SU-DHL-6 (cell line): Measurements from ENCODE around the gene PPIB.
"Not testable (repeated sequence)": the region's sequence is repeated elsewhere in the genome, so short reads cannot be mapped to it uniquely, and the experiment has no call there.

Experiments used
- H2AFZ ChIP-seq: fragments of 200-600 bp; sonication (generic); 2 replicates; pipeline ENCODE4 v1.6.1; 2014; ENCODE audit warnings: low read depth, mild to moderate bottlenecking, moderate library complexity, mixed read lengths, antibody characterized with exemption, low read length; ENCODE audit not compliant: severe bottlenecking
- H3F3A ChIP-seq: fragments of 200-600 bp; shearing (Covaris generic); 2 replicates; pipeline ENCODE4 v1.6.0; 2016; ENCODE audit warnings: antibody characterized with exemption, mild to moderate bottlenecking; ENCODE audit not compliant: insufficient read depth
- H3K27ac ChIP-seq: fragments of 200-600 bp; sonication (generic); 2 replicates; pipeline ENCODE4 v1.5.1; 2016; ENCODE audit warnings: low read depth, mild to moderate bottlenecking, low read length, moderate library complexity, mixed read lengths
- H3K27me3 ChIP-seq: fragments of 200-600 bp; sonication (generic), shearing (Covaris generic); 2 replicates; pipeline ENCODE4 v1.6.0; 2014; ENCODE audit warnings: mild to moderate bottlenecking, low read length
- H3K36me3 ChIP-seq: fragments of 200-600 bp; sonication (generic); 2 replicates; pipeline ENCODE4 v1.6.1; 2014; ENCODE audit warnings: mild to moderate bottlenecking, low read length, mixed read lengths
- H3K4me2 ChIP-seq: fragments of 300-600, 200-600 bp; shearing (Covaris generic), sonication (generic); 2 replicates; pipeline ENCODE4 v1.6.0; 2014; ENCODE audit warnings: low read length, low read depth, mild to moderate bottlenecking; ENCODE audit not compliant: poor library complexity, severe bottlenecking
- H3K4me3 ChIP-seq: fragments of 200-600 bp; sonication (generic); 2 replicates; pipeline ENCODE4 v1.5.1; 2014; ENCODE audit warnings: antibody characterized with exemption, low read length, mild to moderate bottlenecking, mixed read lengths; ENCODE audit not compliant: insufficient read depth, poor library complexity, severe bottlenecking
- H3K79me2 ChIP-seq: fragments of 200-600 bp; sonication (generic); 2 replicates; pipeline ENCODE4 v1.6.1; 2014; ENCODE audit warnings: mild to moderate bottlenecking, low read length, moderate library complexity; ENCODE audit not compliant: insufficient read depth
- H3K9ac ChIP-seq: fragments of 200-600 bp; sonication (generic); 2 replicates; pipeline ENCODE4 v1.7.0; 2014; ENCODE audit warnings: mild to moderate bottlenecking, low read length
- H3K9me2 ChIP-seq: fragments of 200-600 bp; sonication (generic); replicated peaks from 2 replicates; pipeline ENCODE4 v1.6.1; 2014; ENCODE audit warnings: low read length; ENCODE audit not compliant: insufficient read depth
- H3K9me3 ChIP-seq: fragments of 200-600 bp; sonication (generic); 2 replicates; pipeline ENCODE4 v1.6.1; 2014; ENCODE audit warnings: low read length, mixed read lengths; ENCODE audit not compliant: insufficient read depth
- H4K20me1 ChIP-seq: fragments of 200-600 bp; sonication (generic); 2 replicates; pipeline ENCODE4 v1.6.1; 2014; ENCODE audit warnings: low read depth, mild to moderate bottlenecking, antibody characterized with exemption, low read length, moderate library complexity, mixed read lengths
- CTCF ChIP-seq: fragments of 200-600 bp; sonication (generic); IDR thresholded peaks from one replicate; pipeline ENCODE4 v1.5.1; 2017; ENCODE audit warnings: antibody characterized with exemption, mild to moderate bottlenecking, low read length, moderate library complexity; ENCODE audit not compliant: insufficient read depth, poor library complexity, severe bottlenecking
- EZH2phosphoT487 ChIP-seq: fragments of 200-600 bp; sonication (generic), shearing (Covaris generic); conservative IDR thresholded peaks from 2 replicates; pipeline ENCODE4 v1.6.1; 2018; ENCODE audit warnings: mild to moderate bottlenecking, antibody characterized with exemption, low read length, moderate library complexity, mixed read lengths

Gene PPIB

GRCh38 chr15:64111679-64112050 is 51.2 kb downstream of the PPIB start:
- no peaks in the 10 kb centered on the region for H4K20me1 ChIP-seq
- TF ChIP-seq EZH2phosphoT487 (no peak), CTCF (no peak)
- no peaks in the 10 kb centered on the region for H3K27me3 ChIP-seq
- H3K36me3 ChIP-seq: peaks cover 6% of the 10 kb centered on the region; the same call in 1 of the 2 replicates
- H3K79me2 ChIP-seq: peaks cover 59% of the 10 kb centered on the region
- H3F3A ChIP-seq: no peaks in the 10 kb centered on the region
- no peaks in the 10 kb centered on the region for H3K9me3 ChIP-seq
- no peak overlapping the region for H3K4me2 ChIP-seq
- H3K27ac ChIP-seq: no peak overlapping the region
- no peak overlapping the region for H2AFZ ChIP-seq
- H3K9me2 ChIP-seq: no peaks in the 10 kb centered on the region
- no peak overlapping the region for H3K9ac ChIP-seq
- no peak overlapping the region for H3K4me3 ChIP-seq

GRCh38 chr15:64110950-64111678 is 51.7 kb downstream of the PPIB start:
- H3K9ac ChIP-seq: no peak overlapping the region
- H3K9me2 ChIP-seq: no peaks in the 10 kb centered on the region
- no peaks in the 10 kb centered on the region for H3F3A ChIP-seq
- TF ChIP-seq EZH2phosphoT487 (no peak), CTCF (no peak)
- no peak overlapping the region for H3K4me3 ChIP-seq
- H3K27ac ChIP-seq: no peak overlapping the region
- H3K27me3 ChIP-seq: no peaks in the 10 kb centered on the region
- H4K20me1 ChIP-seq: 0 out of 2 replicates have a peak, but pooled peaks cover 5% of the 10 kb centered on the region
- no peak overlapping the region for H2AFZ ChIP-seq
- no peaks in the 10 kb centered on the region for H3K9me3 ChIP-seq
- H3K36me3 ChIP-seq: peaks cover 6% of the 10 kb centered on the region; the same call in 1 of the 2 replicates
- no peak overlapping the region for H3K4me2 ChIP-seq
- H3K79me2 ChIP-seq: peaks cover 64% of the 10 kb centered on the region

- not testable (repeated sequence) for H3K4me3 ChIP-seq, H3K27ac ChIP-seq, H3K4me2 ChIP-seq, H3K9me2 ChIP-seq, H3K9ac ChIP-seq, H2AFZ ChIP-seq, H3F3A ChIP-seq, H3K27me3 ChIP-seq, H4K20me1 ChIP-seq, H3K36me3 ChIP-seq, H3K9me3 ChIP-seq
- peaks cover 72% of the 10 kb centered on the region for H3K79me2 ChIP-seq
Measured at GRCh38 chr15:64110108-64110701, 52.6 kb downstream of the PPIB start.

GRCh38 chr15:64107337-64107736 is 55.5 kb downstream of the PPIB start:
- Histone ChIP-seq H3K9ac (no peak overlapping the region), H3K79me2 (peaks cover 96% of the 10 kb centered on the region), H3K4me2 (no peak overlapping the region), H3F3A (no peaks in the 10 kb centered on the region), H3K9me2 (no peaks in the 10 kb centered on the region), H3K9me3 (no peaks in the 10 kb centered on the region), H3K27ac (no peak overlapping the region), H3K36me3 (no peaks in the 10 kb centered on the region), H3K4me3 (no peak overlapping the region), H2AFZ (no peak overlapping the region), H3K27me3 (no peaks in the 10 kb centered on the region), H4K20me1 (peaks cover 13% of the 10 kb centered on the region; the same call in 1 of the 2 replicates)
- no peak for TF ChIP-seq CTCF
- TF ChIP-seq EZH2phosphoT487: no peak
